Brain microvascular endothelial cell (primary cell): Measurements from ENCODE around the gene ITGB2.

ENCODE experiments used
- DNase-seq: peaks from one replicate; pipeline ENCODE4 v3.0.0-alpha.2; 2020
- H3K27ac ChIP-seq: fragments of 250-450 bp; sonication (Bioruptor Pico); 2 replicates; pipeline ENCODE4 v1.5.1; 2020; ENCODE audit warnings: mild to moderate bottlenecking, moderate library complexity
- H3K27me3 ChIP-seq: fragments of 250-450 bp; sonication (Bioruptor Pico); replicated peaks from 2 replicates; pipeline ENCODE4 v1.5.1; 2020; ENCODE audit warnings: mild to moderate bottlenecking
- H3K36me3 ChIP-seq: fragments of 250-450 bp; sonication (Bioruptor Pico); replicated peaks from 2 replicates; pipeline ENCODE4 v1.5.1; 2020; ENCODE audit warnings: mild to moderate bottlenecking
- H3K4me3 ChIP-seq: 2 replicates; pipeline ENCODE4 v1.5.1; 2011; ENCODE audit warnings: low read depth, mild to moderate bottlenecking, control low read depth, low read length, moderate library complexity
- in situ Hi-C: cut with HindIII; loops from 2 replicates; pipeline ENCODE4 v1.10.0; 2017; ENCODE audit warnings: low sequenced_read_pairs, low pct_ligation_motif_present
- TF ChIP-seq, protein P1 (sequence below): IDR thresholded peaks from 2 replicates; pipeline ENCODE4 v1.5.1; 2011; ENCODE audit warnings: low read depth, mild to moderate bottlenecking, moderate library complexity, low read length, control low read depth, inconsistent platforms; ENCODE audit errors: missing control alignments

ITGB2 gene

DNA sequence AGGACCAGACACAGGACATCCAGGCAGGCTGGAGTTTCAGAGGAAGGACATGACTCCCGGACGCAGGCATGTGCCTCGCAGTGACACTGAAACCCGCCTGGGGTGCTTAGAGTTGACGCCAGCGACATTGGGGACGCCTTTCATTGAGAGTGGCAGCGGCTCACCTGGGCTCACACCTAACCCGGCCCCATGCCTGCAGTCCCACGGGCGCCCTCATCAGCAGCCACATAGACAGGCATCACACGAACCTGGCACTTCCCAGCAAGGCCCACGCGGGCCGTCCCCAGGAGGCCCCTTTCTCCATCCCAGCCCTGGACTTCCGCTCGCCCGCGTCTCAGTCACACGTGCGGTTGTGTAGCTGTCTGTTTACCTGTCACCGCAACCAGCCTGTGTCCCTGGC lies 17.0 kb downstream of the ITGB2 start:
- Histone ChIP-seq H3K27ac (no peak overlapping the region), H3K36me3 (no peaks in the 10 kb centered on the region), H3K27me3 (peaks cover 52% of the 10 kb centered on the region), H3K4me3 (no peak overlapping the region)
- DNase-seq: no peak
- in situ Hi-C loops: no loop called here
- TF ChIP-seq, protein P1, sequence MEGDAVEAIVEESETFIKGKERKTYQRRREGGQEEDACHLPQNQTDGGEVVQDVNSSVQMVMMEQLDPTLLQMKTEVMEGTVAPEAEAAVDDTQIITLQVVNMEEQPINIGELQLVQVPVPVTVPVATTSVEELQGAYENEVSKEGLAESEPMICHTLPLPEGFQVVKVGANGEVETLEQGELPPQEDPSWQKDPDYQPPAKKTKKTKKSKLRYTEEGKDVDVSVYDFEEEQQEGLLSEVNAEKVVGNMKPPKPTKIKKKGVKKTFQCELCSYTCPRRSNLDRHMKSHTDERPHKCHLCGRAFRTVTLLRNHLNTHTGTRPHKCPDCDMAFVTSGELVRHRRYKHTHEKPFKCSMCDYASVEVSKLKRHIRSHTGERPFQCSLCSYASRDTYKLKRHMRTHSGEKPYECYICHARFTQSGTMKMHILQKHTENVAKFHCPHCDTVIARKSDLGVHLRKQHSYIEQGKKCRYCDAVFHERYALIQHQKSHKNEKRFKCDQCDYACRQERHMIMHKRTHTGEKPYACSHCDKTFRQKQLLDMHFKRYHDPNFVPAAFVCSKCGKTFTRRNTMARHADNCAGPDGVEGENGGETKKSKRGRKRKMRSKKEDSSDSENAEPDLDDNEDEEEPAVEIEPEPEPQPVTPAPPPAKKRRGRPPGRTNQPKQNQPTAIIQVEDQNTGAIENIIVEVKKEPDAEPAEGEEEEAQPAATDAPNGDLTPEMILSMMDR: no peak

DNA sequence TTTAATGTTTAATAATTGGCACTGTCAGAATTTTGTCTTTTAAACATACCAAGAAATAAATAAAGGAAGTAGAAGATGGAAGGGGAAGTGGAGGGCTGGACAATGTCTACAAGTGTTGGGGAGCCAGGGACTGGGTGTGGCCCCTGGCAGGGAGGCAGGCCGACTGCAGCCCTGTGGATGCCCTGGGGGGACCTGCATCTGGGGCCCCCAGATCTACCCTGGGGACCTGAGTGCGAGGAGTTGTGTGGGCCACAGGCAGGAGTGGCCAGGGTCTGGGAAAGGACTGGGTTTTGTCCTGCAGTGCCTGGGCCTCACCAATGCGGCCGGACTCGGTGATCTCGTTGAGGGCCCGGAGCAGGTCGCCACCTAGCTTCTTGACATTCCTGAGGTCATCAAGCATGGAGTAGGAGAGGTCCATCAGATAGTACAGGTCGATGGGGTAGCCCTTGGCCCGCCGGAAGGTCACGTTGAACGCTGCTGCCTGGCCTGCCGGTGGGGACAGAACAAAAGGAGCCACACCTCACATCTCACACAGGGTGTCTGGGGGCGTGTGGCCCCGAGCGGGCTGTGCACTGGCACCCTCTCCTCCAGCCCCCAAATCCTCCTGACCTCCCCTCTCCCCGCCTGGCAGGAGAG lies 17.5 kb downstream of the ITGB2 start:
- Histone ChIP-seq H3K4me3 (no peak overlapping the region), H3K36me3 (no peaks in the 10 kb centered on the region), H3K27me3 (peaks cover 54% of the 10 kb centered on the region), H3K27ac (no peak overlapping the region)
- in situ Hi-C loops: no loop called here
- no peak for DNase-seq
- TF ChIP-seq, protein P1: no peak

DNA sequence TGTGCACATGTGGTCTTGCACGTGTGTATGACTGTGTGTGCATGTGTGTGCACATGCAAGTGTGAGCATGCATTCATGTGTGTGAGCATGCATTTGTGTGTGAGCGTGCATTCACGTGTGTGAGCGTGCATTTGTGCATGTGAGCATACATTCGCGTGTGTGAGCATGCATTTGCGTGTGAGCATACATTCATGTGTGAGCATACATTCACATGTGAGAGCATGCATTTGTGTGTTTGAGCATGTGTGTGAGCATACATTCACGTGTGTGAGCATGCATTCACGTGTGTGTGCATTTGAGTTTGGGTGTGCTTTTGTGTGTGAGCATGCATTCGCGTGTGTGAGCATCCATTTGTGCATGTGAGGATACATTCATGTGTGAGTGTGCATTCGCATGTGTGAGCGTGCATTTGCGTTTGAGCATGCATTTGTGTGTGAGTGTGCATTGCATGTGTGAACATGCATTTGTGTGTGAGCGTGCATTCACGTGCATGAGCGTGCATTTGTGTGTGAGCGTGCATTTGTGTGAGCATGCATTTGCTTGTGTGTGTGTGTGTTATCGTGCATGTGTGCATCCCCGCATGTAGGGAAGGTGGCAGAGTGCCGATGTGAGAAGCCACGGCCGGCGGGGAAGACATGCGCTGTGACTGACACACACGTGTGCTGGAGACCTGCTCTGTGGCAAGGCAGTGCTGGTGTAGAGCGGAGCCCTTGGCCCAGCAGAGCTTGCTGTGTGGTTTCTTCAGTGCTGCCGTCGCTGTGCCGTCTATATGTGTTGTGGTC lies 18.2 kb downstream of the ITGB2 start:
- H3K27me3 ChIP-seq: peaks cover 55% of the 10 kb centered on the region
- no peak overlapping the region for H3K27ac ChIP-seq
- in situ Hi-C loops: no loop called here
- TF ChIP-seq, protein P1: no peak
- H3K4me3 ChIP-seq: no peak overlapping the region
- H3K36me3 ChIP-seq: no peaks in the 10 kb centered on the region
- no peak for DNase-seq

DNA sequence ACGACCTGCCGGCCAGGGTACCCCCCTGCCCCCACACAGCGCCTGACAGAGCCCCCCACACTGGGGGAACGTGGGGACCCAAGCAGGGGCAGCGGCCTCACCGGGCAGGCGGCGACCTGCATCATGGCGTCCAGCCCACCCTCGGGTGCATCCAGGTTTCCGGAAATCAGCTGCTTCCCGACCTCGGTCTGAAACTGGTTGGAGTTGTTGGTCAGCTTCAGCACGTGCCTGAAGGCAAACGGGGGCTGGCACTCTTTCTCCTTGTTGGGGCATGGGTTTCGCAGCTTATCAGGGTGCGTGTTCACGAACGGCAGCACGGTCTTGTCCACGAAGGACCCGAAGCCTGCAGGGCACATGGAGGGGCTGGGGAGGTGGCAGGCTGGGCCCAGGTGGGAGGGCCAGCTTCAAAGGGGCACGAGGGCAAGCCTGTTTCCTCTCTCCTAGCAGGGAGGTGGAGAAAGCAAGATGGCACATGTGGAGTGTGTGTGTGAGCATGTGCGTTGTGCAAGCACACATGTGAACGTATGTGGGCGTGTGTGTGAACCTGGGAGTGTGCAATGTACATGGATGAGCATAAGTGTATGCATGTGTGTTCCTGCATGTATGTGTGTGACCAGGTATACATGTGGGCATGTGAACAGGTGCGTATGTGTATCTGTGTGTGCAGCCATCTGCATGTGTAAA lies 19.2 kb downstream of the ITGB2 start:
- Histone ChIP-seq H3K4me3 (no peak overlapping the region), H3K27me3 (peaks cover 52% of the 10 kb centered on the region), H3K27ac (no peak overlapping the region), H3K36me3 (no peaks in the 10 kb centered on the region)
- TF ChIP-seq, protein P1: no peak
- in situ Hi-C loops: no loop called here
- no peak for DNase-seq

DNA sequence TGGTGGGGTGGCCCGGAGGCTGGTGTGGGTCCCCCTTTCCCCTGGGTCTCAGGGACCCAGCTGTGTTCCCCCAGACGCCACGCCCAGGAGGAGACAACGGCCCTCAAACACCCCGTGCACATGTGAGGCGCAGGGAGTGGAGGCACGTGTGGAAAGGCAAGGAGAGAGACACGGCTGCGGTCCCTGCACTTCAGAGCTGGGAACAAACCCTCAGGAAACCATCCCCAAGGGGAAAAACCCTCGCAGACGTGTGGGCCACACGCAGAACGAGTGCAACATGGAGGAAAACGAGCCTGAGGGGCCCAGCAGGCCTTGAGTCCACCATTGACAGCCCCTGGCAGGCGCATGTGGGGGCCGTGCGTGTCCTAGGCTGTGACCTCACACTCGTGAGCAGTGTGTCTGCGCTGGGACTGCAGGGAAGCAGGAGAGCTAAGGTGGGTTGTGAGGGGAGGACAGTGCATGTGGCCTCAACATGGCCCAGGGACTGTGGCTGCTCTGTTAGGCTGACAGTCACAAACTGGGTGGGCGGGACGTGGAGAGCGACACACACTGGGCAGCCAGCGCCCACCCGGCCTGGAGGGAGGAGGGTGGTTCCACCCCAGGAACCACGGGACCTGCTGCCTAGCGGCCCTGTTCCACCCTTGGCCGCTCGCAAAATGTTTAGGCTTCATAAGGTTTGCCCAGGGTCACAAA lies 20.0 kb downstream of the ITGB2 start:
- in situ Hi-C loops: no loop called here
- Histone ChIP-seq H3K27me3 (peaks cover 47% of the 10 kb centered on the region), H3K4me3 (no peak overlapping the region), H3K36me3 (no peaks in the 10 kb centered on the region), H3K27ac (no peak overlapping the region)
- TF ChIP-seq, protein P1: no peak
- DNase-seq: no peak
